Thoracic aorta (tissue), 2 donors: ENCODE data around the gene CRYBA1. TPM values are rescaled to one million over a fixed set of nuclear protein-coding genes. Genes with fewer than 3 reads are reported as not detected.

Experiments used
- ATAC-seq: fragments of 150-250 bp; one replicate; pipeline ENCODE4 v1.8.0; 2017; ENCODE audit warnings: low read depth; ENCODE audit not compliant: insufficient number of reproducible peaks, low FRiP score
- DNase-seq: peaks from one replicate; pipeline ENCODE4 v3.0.0-alpha.2; 2020; ENCODE audit warnings: low spot score
- H3K27ac ChIP-seq, 2 donors: fragments of 200-600 bp; sonication (generic); 1 replicate in 1 of 2; 2 replicates in 1 of 2; pipeline ENCODE4 v1.5.1; 2016; ENCODE audit warnings: mild to moderate bottlenecking in 2 of 2, moderate library complexity in 2 of 2
- H3K27me3 ChIP-seq: fragments of 200-600 bp; sonication (generic); replicated peaks from 2 replicates; pipeline ENCODE4 v1.6.0; 2016; ENCODE audit warnings: mild to moderate bottlenecking; ENCODE audit not compliant: insufficient read depth
- H3K36me3 ChIP-seq: fragments of 200-600 bp; sonication (generic); one replicate; pipeline ENCODE4 v1.5.1; 2016
- H3K4me1 ChIP-seq, 2 donors: fragments of 200-600 bp; sonication (generic); 1 replicate in 1 of 2; 2 replicates in 1 of 2; pipeline versions ENCODE4 v1.5.1 to v1.6.0; 2016; ENCODE audit warnings: low read depth in 2 of 2, mild to moderate bottlenecking in 1 of 2; ENCODE audit not compliant: control insufficient read depth in 1 of 2
- H3K4me3 ChIP-seq: fragments of 200-600 bp; sonication (generic); 2 replicates; pipeline ENCODE4 v1.5.1; 2016; ENCODE audit warnings: mild to moderate bottlenecking
- H3K9me3 ChIP-seq: fragments of 200-600 bp; sonication (generic); 2 replicates; pipeline ENCODE4 v1.5.1; 2016
- CTCF ChIP-seq: fragments of 200-600 bp; sonication (generic); IDR thresholded peaks from one replicate; pipeline ENCODE4 v1.5.1; 2019; ENCODE audit warnings: antibody characterized with exemption
- total RNA-seq, 2 donors: library from RNA; depleted of rRNA; stranded (reverse); fragments of >200 nt; gene quantifications; one replicate each; pipeline versions ENCODE4 v1.1.0 to v1.2.3, GENCODE V29; 2016

The CRYBA1 gene
- total RNA-seq, 2 donors from 2014 or later, result not detected

- Histone ChIP-seq H3K36me3 (no peaks in the 10 kb centered on the region), H3K4me1 (peaks cover 19 to 38% of the 10 kb centered on the region in 2 donors), H3K27ac (peak overlapping the region in 1 of 2 donors; percentile 56), H3K4me3 (no peak overlapping the region), H3K9me3 (no peaks in the 10 kb centered on the region), H3K27me3 (no peaks in the 10 kb centered on the region)
- TF ChIP-seq CTCF, result no peak
- ATAC-seq (no peak), DNase-seq (no peak)
Measured at GRCh38 chr17:29251184-29251583, 4.5 kb downstream of the CRYBA1 start.

- Histone ChIP-seq H3K9me3 (no peaks in the 10 kb centered on the region), H3K4me1 (peaks cover 27 to 48% of the 10 kb centered on the region in 2 donors), H3K27ac (peak overlapping the region; percentile 56 to 65), H3K27me3 (no peaks in the 10 kb centered on the region), H3K36me3 (no peaks in the 10 kb centered on the region), H3K4me3 (no peak overlapping the region)
- ATAC-seq, result no peak
- DNase-seq, result no peak
- peak; percentile 57 for TF ChIP-seq CTCF
Measured at GRCh38 chr17:29252101-29252791, 5.6 kb downstream of the CRYBA1 start.

- TF ChIP-seq CTCF, result no peak
- DNase-seq (no peak), ATAC-seq (no peak)
- Histone ChIP-seq H3K27me3 (no peaks in the 10 kb centered on the region), H3K4me3 (no peak overlapping the region), H3K27ac (no peak overlapping the region), H3K9me3 (no peaks in the 10 kb centered on the region), H3K4me1 (peaks cover 35 to 56% of the 10 kb centered on the region in 2 donors), H3K36me3 (no peaks in the 10 kb centered on the region)
Measured at GRCh38 chr17:29253037-29253436, 6.4 kb downstream of the CRYBA1 start.

GRCh38 chr17:29255926-29256522 lies 9.4 kb downstream of the CRYBA1 start:
- Histone ChIP-seq H3K27ac (peak overlapping the region; percentile 14 to 73), H3K4me1 (peaks cover 46 to 66% of the 10 kb centered on the region in 2 donors)
- no peak for ATAC-seq

More at GRCh38 chr17:29255926-29256522, 9.4 kb downstream of the CRYBA1 start:
- no peaks in the 10 kb centered on the region for H3K9me3 ChIP-seq
- no peak for TF ChIP-seq CTCF
- H3K27me3 ChIP-seq, result no peaks in the 10 kb centered on the region
- H3K4me3 ChIP-seq, result peak overlapping the region; percentile 59
- DNase-seq, result no peak
- peaks cover 3% of the 10 kb centered on the region for H3K36me3 ChIP-seq
